DND-41 (cell line): Measurements from ENCODE around the gene PDE4A.
A peak's percentile ranks its signal among the peaks of the same experiment; 100 is the strongest.

Experiments
- ATAC-seq: fragments of 200-7000 bp; cut with Tn5 transposase; 3 replicates; pipeline ENCODE4 v1.9.1; 2021; ENCODE audit warnings: low read depth; ENCODE audit not compliant: insufficient read depth
- DNase-seq: peaks from one replicate; pipeline ENCODE4 v3.0.0-alpha.2; 2020
- H2AFZ ChIP-seq: 2 replicates; pipeline ENCODE4 v1.6.0; 2012; ENCODE audit warnings: low read depth, low read length
- H3K27ac ChIP-seq: 2 replicates; pipeline ENCODE4 v1.5.1; 2012; ENCODE audit warnings: low read length, inconsistent platforms
- H3K27me3 ChIP-seq: fragments of 200-600 bp; sonication (generic); 2 replicates; pipeline ENCODE4 v1.6.0; 2012; ENCODE audit warnings: low read length, mild to moderate bottlenecking, inconsistent platforms; ENCODE audit not compliant: insufficient read depth, poor library complexity
- H3K36me3 ChIP-seq: 2 replicates; pipeline ENCODE4 v1.5.1; 2012; ENCODE audit warnings: low read length, inconsistent platforms; ENCODE audit not compliant: insufficient read depth
- H3K4me1 ChIP-seq: 2 replicates; pipeline ENCODE4 v1.5.1; 2012; ENCODE audit warnings: mild to moderate bottlenecking, low read length; ENCODE audit not compliant: insufficient read depth
- H3K4me2 ChIP-seq: 2 replicates; pipeline ENCODE4 v1.6.0; 2012; ENCODE audit warnings: mild to moderate bottlenecking, moderate library complexity, low read length, inconsistent platforms; ENCODE audit not compliant: insufficient read depth
- H3K4me3 ChIP-seq, 2 experiments: fragments of 200-600 bp in 1 of 2; shearing (Covaris generic) in 1 of 2; 2 replicates each; pipeline ENCODE4 v1.5.1; 2012 to 2016; ENCODE audit warnings: inconsistent platforms in 2 of 2, low read length in 2 of 2, mild to moderate bottlenecking in 2 of 2, low read depth in 1 of 2, moderate library complexity in 1 of 2
- H3K79me2 ChIP-seq: 2 replicates; pipeline ENCODE4 v1.6.0; 2012; ENCODE audit warnings: low read length, inconsistent platforms; ENCODE audit not compliant: insufficient read depth
- H3K9ac ChIP-seq: 2 replicates; pipeline ENCODE4 v1.6.0; 2012; ENCODE audit warnings: low read depth, mild to moderate bottlenecking, inconsistent platforms, low read length, moderate library complexity
- H3K9me3 ChIP-seq: 2 replicates; pipeline ENCODE4 v1.5.1; 2012; ENCODE audit warnings: low read length, moderate library complexity, mild to moderate bottlenecking, inconsistent platforms; ENCODE audit not compliant: insufficient read depth, severe bottlenecking
- H4K20me1 ChIP-seq: 2 replicates; pipeline ENCODE4 v1.6.0; 2012; ENCODE audit warnings: low read length; ENCODE audit not compliant: insufficient read depth
- EZH2 ChIP-seq: IDR thresholded peaks from 3 replicates; pipeline ENCODE4 v1.6.1; 2012; ENCODE audit warnings: borderline replicate concordance, low read depth, mild to moderate bottlenecking, moderate library complexity, low read length, inconsistent platforms; ENCODE audit not compliant: severe bottlenecking
- TF ChIP-seq, protein P1 (sequence below): IDR thresholded peaks from 2 replicates; pipeline ENCODE4 v1.5.1; 2012; ENCODE audit warnings: borderline replicate concordance, low read length, moderate library complexity, mild to moderate bottlenecking; ENCODE audit not compliant: poor library complexity, severe bottlenecking; ENCODE audit errors: extremely low read depth

Gene PDE4A

DNA sequence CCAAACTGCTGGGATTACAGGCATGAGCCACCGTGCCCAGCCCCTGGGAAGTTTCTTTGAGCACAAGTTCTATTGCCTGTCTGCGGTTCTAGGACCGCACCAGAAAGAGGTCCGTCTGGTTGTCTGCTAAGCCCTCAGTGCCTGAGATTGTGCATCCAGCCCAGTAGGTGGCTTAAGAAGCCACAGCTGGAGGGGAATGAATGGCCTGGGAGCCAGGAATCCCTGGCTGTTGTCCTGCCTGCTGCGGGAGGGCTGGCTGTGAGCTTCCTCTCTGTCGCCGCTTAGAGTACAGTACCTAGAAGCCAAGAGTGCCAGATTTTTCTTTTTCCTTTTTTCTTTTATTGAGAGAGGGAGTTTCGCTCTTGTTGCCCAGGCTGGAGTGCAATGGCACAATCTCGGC, 35.8 kb upstream of the PDE4A start:
- ATAC-seq (no peak), DNase-seq (no peak)
- TF ChIP-seq, protein P1, sequence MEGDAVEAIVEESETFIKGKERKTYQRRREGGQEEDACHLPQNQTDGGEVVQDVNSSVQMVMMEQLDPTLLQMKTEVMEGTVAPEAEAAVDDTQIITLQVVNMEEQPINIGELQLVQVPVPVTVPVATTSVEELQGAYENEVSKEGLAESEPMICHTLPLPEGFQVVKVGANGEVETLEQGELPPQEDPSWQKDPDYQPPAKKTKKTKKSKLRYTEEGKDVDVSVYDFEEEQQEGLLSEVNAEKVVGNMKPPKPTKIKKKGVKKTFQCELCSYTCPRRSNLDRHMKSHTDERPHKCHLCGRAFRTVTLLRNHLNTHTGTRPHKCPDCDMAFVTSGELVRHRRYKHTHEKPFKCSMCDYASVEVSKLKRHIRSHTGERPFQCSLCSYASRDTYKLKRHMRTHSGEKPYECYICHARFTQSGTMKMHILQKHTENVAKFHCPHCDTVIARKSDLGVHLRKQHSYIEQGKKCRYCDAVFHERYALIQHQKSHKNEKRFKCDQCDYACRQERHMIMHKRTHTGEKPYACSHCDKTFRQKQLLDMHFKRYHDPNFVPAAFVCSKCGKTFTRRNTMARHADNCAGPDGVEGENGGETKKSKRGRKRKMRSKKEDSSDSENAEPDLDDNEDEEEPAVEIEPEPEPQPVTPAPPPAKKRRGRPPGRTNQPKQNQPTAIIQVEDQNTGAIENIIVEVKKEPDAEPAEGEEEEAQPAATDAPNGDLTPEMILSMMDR: peak; percentile 4
- TF ChIP-seq EZH2: no peak
- no peak overlapping the region for H3K4me2 ChIP-seq
- peaks cover 12% of the 10 kb centered on the region for H3K79me2 ChIP-seq
- H3K4me1 ChIP-seq: peaks cover 12% of the 10 kb centered on the region
- no peaks in the 10 kb centered on the region for H4K20me1 ChIP-seq
- no peak overlapping the region for H3K27ac ChIP-seq
- H3K36me3 ChIP-seq: no peaks in the 10 kb centered on the region; the same call in 1 of the 2 replicates
- H3K4me3 ChIP-seq: no peak overlapping the region
- H3K9ac ChIP-seq: no peak overlapping the region
- H3K27me3 ChIP-seq: no peaks in the 10 kb centered on the region
- H3K9me3 ChIP-seq: no peaks in the 10 kb centered on the region
- H2AFZ ChIP-seq: no peak overlapping the region

DNA sequence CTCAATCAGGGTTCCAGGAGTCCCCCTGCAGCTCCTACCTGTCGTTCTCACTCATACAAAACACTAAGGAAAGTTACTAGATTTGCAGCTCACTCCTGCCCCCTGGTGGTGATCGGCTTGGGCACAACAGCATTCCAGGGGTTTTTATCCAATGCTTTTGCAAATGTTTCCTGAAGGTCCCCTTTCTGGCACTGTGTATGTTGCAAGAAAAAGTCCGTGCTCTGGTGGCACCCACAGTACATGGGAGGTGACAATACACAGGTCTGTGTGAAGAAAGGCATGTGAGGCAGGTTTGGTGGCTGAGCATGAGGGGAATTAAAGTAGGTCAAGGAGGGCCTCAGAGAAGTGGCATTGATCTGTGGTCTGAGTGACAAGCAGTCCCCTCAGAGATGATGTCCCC, 31.4 kb upstream of the PDE4A start:
- no peaks in the 10 kb centered on the region for H3K4me1 ChIP-seq
- peak; percentile 82 for DNase-seq
- no peak overlapping the region for H3K27ac ChIP-seq
- H3K27me3 ChIP-seq: no peaks in the 10 kb centered on the region
- TF ChIP-seq, protein P1: peak; percentile 100
- TF ChIP-seq EZH2: no peak
- H3K9me3 ChIP-seq: no peaks in the 10 kb centered on the region
- no peak overlapping the region for H2AFZ ChIP-seq
- peaks cover 36% of the 10 kb centered on the region for H3K36me3 ChIP-seq
- no peak overlapping the region for H3K4me2 ChIP-seq
- no peak overlapping the region for H3K4me3 ChIP-seq
- no peak overlapping the region for H3K9ac ChIP-seq
- H4K20me1 ChIP-seq: no peaks in the 10 kb centered on the region; the same call in 1 of the 2 replicates
- ATAC-seq: peak; percentile 72
- no peaks in the 10 kb centered on the region for H3K79me2 ChIP-seq

DNA sequence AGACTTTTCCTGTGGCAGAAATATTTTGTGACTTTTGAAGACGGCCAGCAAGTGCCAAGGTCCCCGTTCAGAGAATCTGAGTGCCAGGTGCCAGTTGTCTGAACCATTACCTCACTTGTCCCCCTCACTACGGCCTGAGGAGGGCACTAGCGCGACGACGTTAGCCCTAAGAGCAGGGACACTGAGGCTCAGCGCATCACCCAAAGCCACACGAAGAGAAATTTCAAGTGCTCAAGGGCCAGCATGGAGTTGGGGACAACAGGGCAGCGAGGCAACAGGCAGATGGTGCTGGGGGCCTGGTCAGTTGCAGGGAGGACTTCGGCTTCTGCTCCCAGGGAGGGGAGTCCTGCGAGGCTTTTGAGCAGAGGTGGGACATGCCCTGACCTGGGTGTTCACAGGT, 30.5 kb upstream of the PDE4A start:
- Histone ChIP-seq H3K36me3 (peaks cover 42% of the 10 kb centered on the region), H3K9me3 (no peaks in the 10 kb centered on the region), H3K27me3 (no peaks in the 10 kb centered on the region), H3K4me1 (no peaks in the 10 kb centered on the region), H4K20me1 (no peaks in the 10 kb centered on the region; the same call in 1 of the 2 replicates), H3K4me2 (no peak overlapping the region), H2AFZ (no peak overlapping the region), H3K79me2 (no peaks in the 10 kb centered on the region), H3K9ac (no peak overlapping the region), H3K27ac (no peak overlapping the region), H3K4me3 (no peak overlapping the region)
- no peak for TF ChIP-seq EZH2
- TF ChIP-seq, protein P1: peak; percentile 50
- peak; percentile 39 for DNase-seq
- ATAC-seq: peak; percentile 47; the same call in 1 of the 3 replicates
